H1 (cell line): ENCODE results near the gene COX6A2. TPM values are rescaled to one million over a fixed set of nuclear protein-coding genes. Genes with fewer than 3 reads are reported as not detected.

Experiments
- BACH1 ChIP-seq: IDR thresholded peaks from 2 replicates; pipeline ENCODE4 v1.6.1; 2012; ENCODE audit warnings: low read length, improper control_type of control experiment
- BRCA1 ChIP-seq: IDR thresholded peaks from 2 replicates; pipeline ENCODE4 v1.6.1; 2012; ENCODE audit warnings: low read depth, low read length, improper control_type of control experiment
- CBX5 ChIP-seq: fragments of 300-800, 300-1000 bp; sonication (generic); IDR thresholded peaks from 2 replicates; pipeline ENCODE4 v1.7.1; 2016; ENCODE audit warnings: antibody characterized with exemption, low read length, low read depth
- CHD1 ChIP-seq: IDR thresholded peaks from 2 replicates; pipeline ENCODE4 v1.6.1; 2012; ENCODE audit warnings: low read depth, low read length, improper control_type of control experiment
- CHD7 ChIP-seq: fragments of 300-600 bp; sonication (generic); IDR thresholded peaks from 2 replicates; pipeline ENCODE4 v1.7.1; 2012; ENCODE audit warnings: low read length, moderate library complexity, mild to moderate bottlenecking, inconsistent platforms; ENCODE audit not compliant: insufficient replicate concordance
- EGR1 ChIP-seq: IDR thresholded peaks from 2 replicates; pipeline ENCODE4 v1.6.1; 2011; ENCODE audit warnings: low read depth, low read length, borderline replicate concordance
- GTF2F1 ChIP-seq: IDR thresholded peaks from 2 replicates; pipeline ENCODE4 v1.6.1; 2012; ENCODE audit warnings: low read depth, low read length, improper control_type of control experiment, borderline replicate concordance
- KDM4A ChIP-seq: IDR thresholded peaks from one replicate; pipeline ENCODE4 v1.7.1; 2012; ENCODE audit warnings: low read depth, mild to moderate bottlenecking, moderate library complexity, low read length, inconsistent platforms; ENCODE audit not compliant: severe bottlenecking
- NANOG ChIP-seq: IDR thresholded peaks from 2 replicates; pipeline ENCODE4 v1.6.1; 2011; ENCODE audit warnings: low read length, low read depth, mild to moderate bottlenecking, inconsistent platforms; ENCODE audit not compliant: insufficient read depth, poor library complexity, severe bottlenecking
- RFX5 ChIP-seq: IDR thresholded peaks from 2 replicates; pipeline ENCODE4 v1.6.1; 2011; ENCODE audit warnings: low read depth, low read length, improper control_type of control experiment, borderline replicate concordance
- polyA plus RNA-seq, 7 experiments: library from polyadenylated mRNA; depleted of rRNA in 3 of 7; stranded (reverse) in 5 of 7; unstranded in 2 of 7; fragments of >200 nt in 5 of 7; fragments of 200-250 nt in 2 of 7; gene quantifications; 1 replicate in 5 of 7; 2 replicates in 1 of 7; 4 replicates in 1 of 7; pipeline versions ENCODE4 v1.2.1 to v1.2.3, GENCODE V29; 2011 to 2013; ENCODE audit warnings: missing spikeins in 2 of 7, mixed read lengths in 2 of 7
- total RNA-seq: library from RNA; stranded (reverse); fragmentation: NEBNext Ultra II Directional; extraction: Animal tissue kit (Norgen Biotek cat#: 25700); gene quantifications from 2 replicates; pipeline ENCODE4 v1.2.1, GENCODE V29; 2021

The COX6A2 gene
- total and polyA plus RNA-seq, 2 of the 8 experiments (the other 6 are each of a cell fraction or from before 2014, with no cell fraction given) = 0.79 TPM; not detected in 1

GRCh38 chr16:31397096-31397660, 31.0 kb downstream of the COX6A2 start (continued):
- TF ChIP-seq CHD7 (no peak), EGR1 (no peak), BACH1 (no peak), NANOG (no peak), CBX5 (no peak), CHD1 (no peak), KDM4A (no peak), RFX5 (no peak), GTF2F1 (no peak), BRCA1 (no peak)
